CD14-positive monocyte (primary cell): ENCODE results near the gene IFT74. TPM values are rescaled to one million over a fixed set of nuclear protein-coding genes. Genes with fewer than 3 reads are reported as not detected.

Experiments
- DNase-seq, 3 donors: peaks; one replicate each; pipeline ENCODE4 v3.0.0-alpha.2; 2011 to 2022
- H2AFZ ChIP-seq: 2 replicates; pipeline ENCODE4 v1.6.0; 2012; ENCODE audit warnings: mild to moderate bottlenecking, low read depth, low read length, inconsistent platforms; ENCODE audit not compliant: insufficient read depth, poor library complexity, severe bottlenecking
- H3K27ac ChIP-seq, 2 donors: 1 replicate in 1 of 2; 2 replicates in 1 of 2; pipeline ENCODE4 v1.5.1; 2012 to 2013; ENCODE audit warnings: low read length in 2 of 2, control low read depth in 1 of 2, inconsistent platforms in 1 of 2, low read depth in 1 of 2, mild to moderate bottlenecking in 1 of 2
- H3K27me3 ChIP-seq, 2 donors: one replicate each; pipeline versions ENCODE4 v1.6.0 to v1.6.1; 2011 to 2013; ENCODE audit warnings: low read length in 2 of 2; ENCODE audit not compliant: control insufficient read depth in 2 of 2, insufficient read depth in 2 of 2
- H3K36me3 ChIP-seq, 2 donors: replicated peaks in 1 of 2; 1 replicate in 1 of 2; 2 replicates in 1 of 2; pipeline versions ENCODE4 v1.5.1 to v1.6.1; 2012 to 2013; ENCODE audit warnings: low read length in 2 of 2, control low read depth in 1 of 2, inconsistent platforms in 1 of 2, mild to moderate bottlenecking in 1 of 2; ENCODE audit not compliant: insufficient read depth in 2 of 2, control insufficient read depth in 1 of 2
- H3K4me1 ChIP-seq, 2 donors: 1 replicate in 1 of 2; 2 replicates in 1 of 2; pipeline versions ENCODE4 v1.5.1 to v1.6.1; 2012 to 2013; ENCODE audit warnings: low read length in 2 of 2, control low read depth in 1 of 2, inconsistent platforms in 1 of 2, mild to moderate bottlenecking in 1 of 2, moderate library complexity in 1 of 2; ENCODE audit not compliant: insufficient read depth in 2 of 2, control insufficient read depth in 1 of 2
- H3K4me2 ChIP-seq: replicated peaks from 2 replicates; pipeline ENCODE3; 2012; ENCODE audit warnings: low read length, moderate library complexity, mild to moderate bottlenecking; ENCODE audit not compliant: poor library complexity, severe bottlenecking; ENCODE audit errors: extremely low read depth
- H3K4me3 ChIP-seq, 3 experiments: fragments of 200-600 bp in 1 of 3; sonication (generic) in 1 of 3; replicated peaks in 1 of 3; 1 replicate in 2 of 3; 2 replicates in 1 of 3; pipeline ENCODE4 v1.5.1; 2011 to 2013; ENCODE audit warnings: low read length in 3 of 3, mild to moderate bottlenecking in 3 of 3, control low read depth in 2 of 3, low read depth in 2 of 3, inconsistent platforms in 1 of 3, moderate library complexity in 1 of 3
- H3K79me2 ChIP-seq: 2 replicates; pipeline ENCODE4 v1.6.0; 2012; ENCODE audit warnings: mild to moderate bottlenecking, control low read depth, inconsistent platforms, low read length, moderate library complexity; ENCODE audit not compliant: insufficient read depth
- H3K9ac ChIP-seq: 2 replicates; pipeline ENCODE4 v1.6.0; 2017; ENCODE audit warnings: low read length, mild to moderate bottlenecking; ENCODE audit not compliant: insufficient read depth, poor library complexity, severe bottlenecking
- H3K9me3 ChIP-seq, 2 donors: replicated peaks in 1 of 2; 1 replicate in 1 of 2; 2 replicates in 1 of 2; pipeline versions ENCODE4 v1.5.1 to v1.6.1; 2012 to 2013; ENCODE audit warnings: low read length in 2 of 2, control low read depth in 1 of 2; ENCODE audit not compliant: control insufficient read depth in 1 of 2, insufficient read depth in 1 of 2
- H4K20me1 ChIP-seq: 2 replicates; pipeline ENCODE4 v1.6.0; 2012; ENCODE audit warnings: mild to moderate bottlenecking, low read length, control low read depth, moderate library complexity; ENCODE audit not compliant: insufficient read depth
- H3K27ac Mint-ChIP-seq, 7 donors: one replicate each; pipeline ENCODE4 v1.8.0; 2020; ENCODE audit warnings: mild to moderate bottlenecking in 7 of 7, mixed read lengths in 7 of 7, moderate library complexity in 6 of 7, inconsistent platforms in 2 of 7
- H3K27me3 Mint-ChIP-seq, 3 donors: one replicate each; pipeline ENCODE4 v1.8.0; 2021 to 2022; ENCODE audit warnings: low read depth in 3 of 3, mild to moderate bottlenecking in 3 of 3, mixed read lengths in 3 of 3, moderate library complexity in 3 of 3, inconsistent platforms in 1 of 3
- H3K36me3 Mint-ChIP-seq, 2 donors: one replicate each; pipeline ENCODE4 v1.8.0; 2020; ENCODE audit warnings: mixed read lengths in 2 of 2, inconsistent platforms in 1 of 2, mild to moderate bottlenecking in 1 of 2
- H3K4me1 Mint-ChIP-seq: one replicate; pipeline ENCODE4 v1.8.0; 2020; ENCODE audit warnings: mild to moderate bottlenecking, mixed read lengths
- H3K4me3 Mint-ChIP-seq, 2 donors: one replicate each; pipeline ENCODE4 v1.8.0; 2020; ENCODE audit warnings: mild to moderate bottlenecking in 2 of 2, mixed read lengths in 2 of 2, moderate library complexity in 1 of 2
- H3K9me3 Mint-ChIP-seq, 7 donors: one replicate each; pipeline ENCODE4 v1.8.0; 2020 to 2022; ENCODE audit warnings: mixed read lengths in 7 of 7, mild to moderate bottlenecking in 6 of 7, moderate library complexity in 6 of 7, inconsistent platforms in 2 of 7
- CTCF ChIP-seq: fragments of 200-600 bp; IDR thresholded peaks from one replicate; pipeline ENCODE4 v1.8.0; 2022; ENCODE audit warnings: antibody characterized with exemption, mild to moderate bottlenecking
- WGBS: methylation state at CpG from one replicate; pipeline ENCODE4 v1.1.5; 2013; ENCODE audit warnings: missing lambda C conversion rate; ENCODE audit not compliant: insufficient coverage; 5-methylcytosine and 5-hydroxymethylcytosine counted together
- intact Hi-C, 2 donors: fragments of 100-400 bp; cut with micrococcal nuclease; formaldehyde crosslinking; loops; one replicate each; pipeline versions ENCODE4 v1.15.0 to v1.15.1; 2023
- polyA plus RNA-seq, 3 donors: library from polyadenylated mRNA; depleted of rRNA in 1 of 3; unstranded in 2 of 3; stranded (reverse) in 1 of 3; fragments of 300-500 nt in 2 of 3; fragments of >200 nt in 1 of 3; fragmentation: Illumina TruSeq in 2 of 3; gene quantifications; 1 replicate in 2 of 3; 2 replicates in 1 of 3; pipeline ENCODE4 v1.2.3, GENCODE V29; 2012 to 2021

Gene IFT74
- polyA plus RNA-seq, 3 donors, result 2.6 to 6.0 (median 3.7) TPM

- no peak overlapping the region for H3K4me3 Mint-ChIP-seq
- WGBS, result 93% methylated on average over 3 of the region's 8 CpGs
- peaks cover 0 to under 1% (median 0%) of the 10 kb centered on the region in 3 donors for H3K27me3 Mint-ChIP-seq
- H3K27ac Mint-ChIP-seq, result peak overlapping the region in 2 of 7 donors; percentile 32 to 84
- H3K4me1 Mint-ChIP-seq, result no peaks in the 10 kb centered on the region
- Histone ChIP-seq H4K20me1 (peaks cover 2% of the 10 kb centered on the region), H3K36me3 (peaks cover 56 to 88% of the 10 kb centered on the region in 2 donors), H3K27ac (no peak overlapping the region), H3K79me2 (peaks cover 10% of the 10 kb centered on the region), H3K4me1 (no peaks in the 10 kb centered on the region), H3K4me3 (no peak overlapping the region), H3K9ac (no peak overlapping the region), H3K9me3 (no peaks in the 10 kb centered on the region), H3K27me3 (no peaks in the 10 kb centered on the region), H2AFZ (no peak overlapping the region), H3K4me2 (no peak overlapping the region)
- DNase-seq, result no peak
- no peak for TF ChIP-seq CTCF
- H3K36me3 Mint-ChIP-seq, result peaks cover 42 to 69% of the 10 kb centered on the region in 2 donors
- peaks cover 0 to under 1% (median 0%) of the 10 kb centered on the region in 7 donors for H3K9me3 Mint-ChIP-seq
- intact Hi-C loops, result no loop called here
These were observed 27.2 kb upstream of the IFT74 start for GRCh38 chr9:26928902-26929495.

- peaks cover 9 to 35% of the 10 kb centered on the region in 2 donors for H3K36me3 Mint-ChIP-seq
- H3K4me2 ChIP-seq, result no peak overlapping the region
- no peak overlapping the region for H2AFZ ChIP-seq
- no peak for DNase-seq
- no peak overlapping the region for H3K4me3 ChIP-seq
- no peaks in the 10 kb centered on the region for H3K27me3 ChIP-seq
- no peaks in the 10 kb centered on the region for H3K27me3 Mint-ChIP-seq
- no peak overlapping the region for H3K4me3 Mint-ChIP-seq
- peak overlapping the region in 1 of 2 donors; percentile 42 for H3K27ac ChIP-seq
- H3K9me3 ChIP-seq, result peaks cover 0 to 4% of the 10 kb centered on the region in 2 donors
- peaks cover 62% of the 10 kb centered on the region for H4K20me1 ChIP-seq
- H3K4me1 ChIP-seq, result no peaks in the 10 kb centered on the region
- H3K4me1 Mint-ChIP-seq, result peaks cover 9% of the 10 kb centered on the region
- peaks cover 78% of the 10 kb centered on the region for H3K79me2 ChIP-seq
- intact Hi-C loops, result no loop called here
- TF ChIP-seq CTCF, result no peak
- H3K36me3 ChIP-seq, result peaks cover 13 to 34% of the 10 kb centered on the region in 2 donors
- H3K9me3 Mint-ChIP-seq, result peaks cover 0 to 5% (median 2%) of the 10 kb centered on the region in 7 donors
- no peak overlapping the region for H3K27ac Mint-ChIP-seq
- no peak overlapping the region for H3K9ac ChIP-seq
These were observed 20.4 kb upstream of the IFT74 start for GRCh38 chr9:26935847-26936246.
